SK-N-SH (cell line): ENCODE results near the gene CGB8. TPM values are rescaled to one million over a fixed set of nuclear protein-coding genes. Genes with fewer than 3 reads are reported as not detected.

Source experiments
- CTCF ChIA-PET: fragments of 300-600, 350-600 bp; formaldehyde crosslinking; extraction: SDS; loops from one replicate; lab custom pipeline; 2021; lab: Yijun Ruan, JAX
- POLR2A ChIA-PET: fragments of 350-600 bp; sonication (Branson Sonifier 250); formaldehyde crosslinking; extraction: SDS; loops from one replicate; lab custom pipeline; 2020; ENCODE audit warnings: antibody characterized with exemption, inconsistent platforms; lab: Yijun Ruan, JAX
- DNase-seq: peaks from one replicate; pipeline ENCODE4 v3.0.0; 2012
- H2AFZ ChIP-seq: fragments of 200-600 bp; sonication (generic); 2 replicates; pipeline ENCODE4 v1.8.1; 2016; ENCODE audit warnings: antibody characterized with exemption, mild to moderate bottlenecking, low read depth
- H3F3A ChIP-seq: fragments of 200-600 bp; sonication (generic); replicated peaks from 2 replicates; pipeline ENCODE3; 2016; ENCODE audit warnings: antibody characterized with exemption, mild to moderate bottlenecking; ENCODE audit not compliant: insufficient read depth
- H3K27ac ChIP-seq, 2 experiments: fragments of 200-500 bp in 1 of 2; fragments of 200-600 bp in 1 of 2; sonication (Bioruptor generic) in 1 of 2; sonication (generic), shearing (Covaris generic) in 1 of 2; 2 replicates each; pipeline versions ENCODE4 v1.5.1 to v1.6.1; 2014 to 2016; ENCODE audit warnings: low read depth in 2 of 2, inconsistent platforms in 1 of 2, low read length in 1 of 2, mild to moderate bottlenecking in 1 of 2, mixed read lengths in 1 of 2
- H3K27me3 ChIP-seq: fragments of 200-600 bp; sonication (generic), shearing (Covaris generic); 2 replicates; pipeline ENCODE4 v1.6.1; 2016; ENCODE audit warnings: mixed run types; ENCODE audit not compliant: insufficient read depth
- H3K36me3 ChIP-seq, 2 experiments: fragments of 200-500 bp in 1 of 2; fragments of 200-600 bp in 1 of 2; sonication (Bioruptor generic) in 1 of 2; sonication (generic) in 1 of 2; replicated peaks in 1 of 2; 2 replicates each; pipeline versions ENCODE3 to v1.5.1; 2014 to 2016; ENCODE audit warnings: low read length in 1 of 2, mild to moderate bottlenecking in 1 of 2; ENCODE audit not compliant: insufficient read depth in 2 of 2, control insufficient read depth in 1 of 2
- H3K4me1 ChIP-seq, 2 experiments: fragments of 200-500 bp in 1 of 2; fragments of 200-600 bp in 1 of 2; sonication (Bioruptor generic) in 1 of 2; sonication (generic), shearing (Covaris generic) in 1 of 2; 2 replicates each; pipeline versions ENCODE4 v1.5.1 to v1.6.1; 2014 to 2016; ENCODE audit warnings: low read depth in 1 of 2, low read length in 1 of 2, mixed run types in 1 of 2; ENCODE audit not compliant: insufficient read depth in 2 of 2, control insufficient read depth in 1 of 2
- H3K4me2 ChIP-seq: fragments of 200-600 bp; sonication (generic), shearing (Covaris generic); 2 replicates; pipeline ENCODE4 v1.6.1; 2017; ENCODE audit warnings: mixed run types
- H3K4me3 ChIP-seq, 2 experiments: fragments of 200-500 bp in 1 of 2; fragments of 200-600 bp in 1 of 2; sonication (Bioruptor generic) in 1 of 2; sonication (generic), shearing (Covaris generic) in 1 of 2; 2 replicates each; pipeline versions ENCODE4 v1.5.1 to v1.8.1; 2014 to 2016; ENCODE audit warnings: low read depth in 2 of 2, inconsistent platforms in 1 of 2, low read length in 1 of 2, mild to moderate bottlenecking in 1 of 2, mixed read lengths in 1 of 2, moderate library complexity in 1 of 2
- H3K79me2 ChIP-seq: fragments of 200-600 bp; sonication (generic); 2 replicates; pipeline ENCODE4 v1.8.1; 2017; ENCODE audit warnings: mild to moderate bottlenecking; ENCODE audit not compliant: insufficient read depth
- H3K9ac ChIP-seq: fragments of 200-600 bp; sonication (generic); 2 replicates; pipeline ENCODE4 v1.6.1; 2017; ENCODE audit warnings: mixed run types
- H3K9me2 ChIP-seq: fragments of 200-600 bp; sonication (generic); 2 replicates; pipeline ENCODE4 v1.6.1; 2017; ENCODE audit warnings: mixed run types
- H3K9me3 ChIP-seq: fragments of 200-600 bp; sonication (generic); 2 replicates; pipeline ENCODE4 v1.6.1; 2017; ENCODE audit warnings: mixed run types, mild to moderate bottlenecking, moderate library complexity
- H4K20me1 ChIP-seq: fragments of 200-600 bp; sonication (generic); 2 replicates; pipeline ENCODE4 v1.6.1; 2017; ENCODE audit warnings: mild to moderate bottlenecking, mixed run types; ENCODE audit not compliant: insufficient read depth
- ELF1 ChIP-seq: IDR thresholded peaks from 2 replicates; pipeline ENCODE4 v1.4.0; 2012
- FOSL2 ChIP-seq: IDR thresholded peaks from 2 replicates; pipeline ENCODE4 v1.4.0; 2012; ENCODE audit warnings: low read depth, mild to moderate bottlenecking, moderate library complexity, borderline replicate concordance
- FOXJ3 ChIP-seq: sonication (generic); formaldehyde crosslinking; IDR thresholded peaks from 2 replicates; pipeline ENCODE4 v1.5.1; 2020; ENCODE audit warnings: mild to moderate bottlenecking, missing genetic modification reagents
- JUND ChIP-seq: IDR thresholded peaks from 2 replicates; pipeline ENCODE4 v1.4.0; 2012
- MXI1 ChIP-seq: IDR thresholded peaks from 2 replicates; pipeline ENCODE4 v1.6.1; 2012; ENCODE audit warnings: mild to moderate bottlenecking, low read depth, low read length, improper control_type of control experiment
- NRF1 ChIP-seq: IDR thresholded peaks from 2 replicates; pipeline ENCODE4 v1.6.1; 2012; ENCODE audit warnings: low read depth, mild to moderate bottlenecking, low read length
- RFX5 ChIP-seq: IDR thresholded peaks from 2 replicates; pipeline ENCODE4 v1.6.1; 2012; ENCODE audit warnings: mild to moderate bottlenecking, improper control_type of control experiment, low read length
- TCF12 ChIP-seq: IDR thresholded peaks from 2 replicates; pipeline ENCODE4 v1.4.0; 2012
- WGBS: methylation state at CpG from one replicate; pipeline ENCODE4 v1.1.6; 2017; ENCODE audit warnings: low lambda C conversion rate; 5-methylcytosine and 5-hydroxymethylcytosine counted together
- polyA plus RNA-seq, 3 experiments: library from polyadenylated mRNA; depleted of rRNA; stranded (reverse); fragments of >200 nt; gene quantifications; 2 replicates each; pipeline ENCODE4 v1.2.3, GENCODE V29; 2012
- TF ChIP-seq, protein P1 (sequence below): IDR thresholded peaks from 2 replicates; pipeline ENCODE4 v1.4.0; 2012; ENCODE audit warnings: low read depth
- TF ChIP-seq, protein P2 (sequence below): fragments of 200-600 bp; sonication (generic); IDR thresholded peaks from 2 replicates; pipeline ENCODE4 v1.6.1; 2017; ENCODE audit warnings: antibody characterized with exemption, mild to moderate bottlenecking, moderate library complexity
- TF ChIP-seq, protein P3 (sequence below): IDR thresholded peaks from 2 replicates; pipeline ENCODE4 v1.4.0; 2012; ENCODE audit warnings: low read depth, borderline replicate concordance

CGB8 gene
- polyA plus RNA-seq, 1 of the 3 experiments (the other 2 are of a cell fraction), result 0.13 TPM

DNA sequence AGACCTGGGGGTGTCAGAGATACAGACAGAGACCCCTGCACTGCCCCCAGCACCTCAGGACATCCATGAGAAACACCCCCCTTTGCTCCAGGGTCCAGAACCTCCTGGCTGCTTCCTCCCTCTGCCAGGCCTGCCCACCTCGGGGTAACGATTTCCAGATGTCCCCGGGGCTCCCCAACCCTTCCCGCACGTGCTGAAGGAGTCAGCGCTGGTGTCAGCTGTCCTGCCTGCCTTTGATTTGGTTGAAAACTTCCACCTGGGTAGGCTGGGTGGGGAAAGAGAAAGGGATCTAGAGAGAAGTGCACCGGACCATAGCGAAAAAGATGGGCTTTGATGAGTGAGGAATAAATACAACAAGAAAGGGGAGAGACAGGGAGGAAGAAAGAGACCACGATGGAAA lies 10.1 kb upstream of the CGB8 start:
- TF ChIP-seq TCF12 (peak; percentile 52; the same call in 1 of the 2 replicates), RFX5 (no peak), MXI1 (0 out of 2 replicates have a peak, but pooled peaks have one; percentile 25), NRF1 (no peak), FOXJ3 (CRISPR knock-in tag) (no peak)
- TF ChIP-seq, protein P1, sequence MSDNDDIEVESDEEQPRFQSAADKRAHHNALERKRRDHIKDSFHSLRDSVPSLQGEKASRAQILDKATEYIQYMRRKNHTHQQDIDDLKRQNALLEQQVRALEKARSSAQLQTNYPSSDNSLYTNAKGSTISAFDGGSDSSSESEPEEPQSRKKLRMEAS, result no peak
- TF ChIP-seq, protein P2, sequence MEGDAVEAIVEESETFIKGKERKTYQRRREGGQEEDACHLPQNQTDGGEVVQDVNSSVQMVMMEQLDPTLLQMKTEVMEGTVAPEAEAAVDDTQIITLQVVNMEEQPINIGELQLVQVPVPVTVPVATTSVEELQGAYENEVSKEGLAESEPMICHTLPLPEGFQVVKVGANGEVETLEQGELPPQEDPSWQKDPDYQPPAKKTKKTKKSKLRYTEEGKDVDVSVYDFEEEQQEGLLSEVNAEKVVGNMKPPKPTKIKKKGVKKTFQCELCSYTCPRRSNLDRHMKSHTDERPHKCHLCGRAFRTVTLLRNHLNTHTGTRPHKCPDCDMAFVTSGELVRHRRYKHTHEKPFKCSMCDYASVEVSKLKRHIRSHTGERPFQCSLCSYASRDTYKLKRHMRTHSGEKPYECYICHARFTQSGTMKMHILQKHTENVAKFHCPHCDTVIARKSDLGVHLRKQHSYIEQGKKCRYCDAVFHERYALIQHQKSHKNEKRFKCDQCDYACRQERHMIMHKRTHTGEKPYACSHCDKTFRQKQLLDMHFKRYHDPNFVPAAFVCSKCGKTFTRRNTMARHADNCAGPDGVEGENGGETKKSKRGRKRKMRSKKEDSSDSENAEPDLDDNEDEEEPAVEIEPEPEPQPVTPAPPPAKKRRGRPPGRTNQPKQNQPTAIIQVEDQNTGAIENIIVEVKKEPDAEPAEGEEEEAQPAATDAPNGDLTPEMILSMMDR, result no peak
- Histone ChIP-seq H3K4me1 (peaks cover 0 to 15% of the 10 kb centered on the region in 2 experiments; a peak in 2 of 4 replicates), H3K4me2 (no peak overlapping the region), H3K27ac (no peak overlapping the region), H3K9me3 (no peaks in the 10 kb centered on the region), H3K4me3 (no peak overlapping the region), H3K27me3 (no peaks in the 10 kb centered on the region), H3K79me2 (peaks cover 64% of the 10 kb centered on the region), H3K9ac (no peak overlapping the region), H3K36me3 (no peaks in the 10 kb centered on the region), H2AFZ (no peak overlapping the region), H4K20me1 (no peaks in the 10 kb centered on the region), H3F3A (peaks cover 9% of the 10 kb centered on the region), H3K9me2 (no peaks in the 10 kb centered on the region)
- ChIA-PET POLR2A (no interaction called here), CTCF (interaction anchor here (0.7 to 3.0 kb wide), 6 partner anchors 13 to 140 kb away, joined by 3 to 10 read pairs (median 4); partner anchors contain the start of genes GYS1 and RUVBL2)
- 55% methylated on average over 9 of the region's 9 CpGs for WGBS
- DNase-seq, result peak; percentile 61

DNA sequence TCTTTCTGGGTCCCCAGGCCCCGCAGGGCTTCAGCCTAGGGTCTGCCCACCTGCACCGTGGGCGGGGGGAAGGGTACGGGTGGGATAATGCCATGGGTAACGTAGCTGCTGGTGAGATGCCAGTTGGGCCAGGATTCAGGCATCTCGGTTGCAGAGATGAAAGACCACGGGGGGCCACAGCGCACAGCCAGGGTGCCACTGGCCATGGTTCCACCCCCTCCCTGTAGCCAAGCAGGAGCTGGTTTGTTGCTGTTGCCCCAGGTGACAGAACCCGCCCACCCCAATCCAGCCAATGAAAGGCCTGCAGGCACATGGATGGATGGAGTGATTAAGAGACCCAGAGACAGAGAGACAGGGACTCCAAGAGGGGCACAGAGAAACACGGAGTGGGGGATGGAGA lies 9.7 kb upstream of the CGB8 start:
- Histone ChIP-seq H3K4me3 (no peak overlapping the region), H3K27me3 (no peaks in the 10 kb centered on the region), H4K20me1 (no peaks in the 10 kb centered on the region), H3K27ac (no peak overlapping the region), H3K79me2 (peaks cover 59% of the 10 kb centered on the region), H3K4me1 (peaks cover 0 to 15% of the 10 kb centered on the region in 2 experiments; a peak in 2 of 4 replicates), H3K36me3 (no peaks in the 10 kb centered on the region), H3F3A (peaks cover 9% of the 10 kb centered on the region), H3K9me3 (no peaks in the 10 kb centered on the region), H3K9me2 (no peaks in the 10 kb centered on the region), H3K4me2 (peak overlapping the region; percentile 93), H2AFZ (no peak overlapping the region), H3K9ac (no peak overlapping the region)
- 87% methylated on average over 10 of the region's 10 CpGs for WGBS
- CTCF ChIA-PET, result interaction anchor here (0.8 to 3.2 kb wide), 12 partner anchors 9 to 263 kb away, joined by 3 to 13 read pairs (median 4); partner anchors contain the start of genes GYS1 and RUVBL2
- TF ChIP-seq JUND (no peak), ELF1 (no peak), FOSL2 (no peak)
- TF ChIP-seq, protein P3, sequence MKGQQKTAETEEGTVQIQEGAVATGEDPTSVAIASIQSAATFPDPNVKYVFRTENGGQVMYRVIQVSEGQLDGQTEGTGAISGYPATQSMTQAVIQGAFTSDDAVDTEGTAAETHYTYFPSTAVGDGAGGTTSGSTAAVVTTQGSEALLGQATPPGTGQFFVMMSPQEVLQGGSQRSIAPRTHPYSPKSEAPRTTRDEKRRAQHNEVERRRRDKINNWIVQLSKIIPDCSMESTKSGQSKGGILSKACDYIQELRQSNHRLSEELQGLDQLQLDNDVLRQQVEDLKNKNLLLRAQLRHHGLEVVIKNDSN, result no peak
- POLR2A ChIA-PET, result no interaction called here
- DNase-seq, result peak; percentile 66
